ENCODE measurements around the gene SLC22A6. TPM values are rescaled to one million over a fixed set of nuclear protein-coding genes. Genes with fewer than 3 reads are reported as not detected.

The SLC22A6 gene
- total RNA-seq, 1 donor from 2014 or later, result not detected

- DNase-seq (ENCODE audit: low spot score, unreplicated experiment), result no peak
- H3K27ac Mint-ChIP-seq, result no peak overlapping the region
- no peaks in the 10 kb centered on the region for H3K36me3 Mint-ChIP-seq (ENCODE audit: insufficient read depth)
- TF ChIP-seq CTCF (IDR thresholded peaks at IDR 0.05; ENCODE audit: unreplicated experiment), result no peak
- H3K9me3 Mint-ChIP-seq (ENCODE audit: low read depth), result no peaks in the 10 kb centered on the region
- peaks cover 56% of the 10 kb centered on the region for H3K27me3 Mint-ChIP-seq
- peaks cover 35% of the 10 kb centered on the region for H3K4me1 Mint-ChIP-seq (ENCODE audit: low read depth)
- no peak overlapping the region for H3K4me3 Mint-ChIP-seq (ENCODE audit: low read depth)
Measured at GRCh38 chr11:62930157-62930556, 54.6 kb downstream of the SLC22A6 start.

DNA sequence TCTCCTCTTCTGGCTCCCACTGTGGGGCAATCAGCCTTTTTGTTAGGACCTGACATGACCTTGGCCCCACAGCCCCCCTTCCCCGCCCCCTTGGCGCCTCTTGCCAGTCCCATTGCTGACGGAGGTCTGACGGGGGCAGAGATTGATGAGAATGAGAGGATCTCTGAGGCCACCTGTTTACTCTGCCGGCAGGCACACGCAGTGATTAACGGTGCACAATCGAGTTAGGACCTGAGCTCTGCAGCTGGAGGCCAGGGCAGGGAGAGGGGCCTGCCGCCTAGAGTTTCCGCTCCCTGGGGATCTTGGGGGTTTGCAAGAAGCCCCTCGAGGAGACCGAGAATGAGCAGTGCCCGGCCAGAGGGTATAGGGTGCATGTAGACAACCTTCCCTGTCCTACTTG lies 56.8 kb downstream of the SLC22A6 start:
- no peak for DNase-seq (ENCODE audit: low spot score, unreplicated experiment)
- Mint-ChIP-seq H3K9me3 (ENCODE audit: low read depth) (no peaks in the 10 kb centered on the region), H3K36me3 (ENCODE audit: insufficient read depth) (no peaks in the 10 kb centered on the region), H3K27ac (peak overlapping the region; percentile 29), H3K27me3 (peaks cover 72% of the 10 kb centered on the region), H3K4me1 (ENCODE audit: low read depth) (peaks cover 37% of the 10 kb centered on the region), H3K4me3 (ENCODE audit: low read depth) (peak overlapping the region; percentile 14)
- TF ChIP-seq CTCF (IDR thresholded peaks at IDR 0.05; ENCODE audit: unreplicated experiment), result no peak

- Mint-ChIP-seq H3K4me3 (ENCODE audit: low read depth) (no peak overlapping the region), H3K36me3 (ENCODE audit: insufficient read depth) (no peaks in the 10 kb centered on the region), H3K4me1 (ENCODE audit: low read depth) (peaks cover 36% of the 10 kb centered on the region), H3K9me3 (ENCODE audit: low read depth) (no peaks in the 10 kb centered on the region), H3K27ac (no peak overlapping the region), H3K27me3 (peaks cover 79% of the 10 kb centered on the region)
- TF ChIP-seq CTCF (IDR thresholded peaks at IDR 0.05; ENCODE audit: unreplicated experiment), result no peak
- no peak for DNase-seq (ENCODE audit: low spot score, unreplicated experiment)
Measured at GRCh38 chr11:62926680-62927455, 57.9 kb downstream of the SLC22A6 start.

Other genes starting within 250 kb of the SLC22A6 start
- gene ZBTB3, start 230.8 kb downstream of the SLC22A6 start, total RNA-seq, result 13.4 and 17.3 TPM in 2 replicates
- 93.8 and 101 TPM in 2 replicates for gene POLR2G, start 223.4 kb downstream of the SLC22A6 start, total RNA-seq
- gene TAF6L, start 213.6 kb downstream of the SLC22A6 start, total RNA-seq, result 52.3 and 56.3 TPM in 2 replicates
- 38.4 and 40.8 TPM in 2 replicates for gene TMEM179B, start 197.6 kb downstream of the SLC22A6 start, total RNA-seq
- gene TMEM223, start 193.0 kb downstream of the SLC22A6 start, total RNA-seq, result 18.6 and 19.8 TPM in 2 replicates
- gene NXF1, start 179.5 kb downstream of the SLC22A6 start, total RNA-seq, result 120 and 130 TPM in 2 replicates
- 39.3 and 45.3 TPM in 2 replicates for gene STX5, start 152.9 kb downstream of the SLC22A6 start, total RNA-seq
- gene TEX54, start 152.1 kb downstream of the SLC22A6 start, total RNA-seq, result not detected in 2 replicates
- 55.8 and 60.3 TPM in 2 replicates for gene WDR74, start 145.4 kb downstream of the SLC22A6 start, total RNA-seq
- 140 and 180 TPM in 2 replicates for gene SLC3A2, start 104.1 kb downstream of the SLC22A6 start, total RNA-seq
- 0.62 and 0.67 TPM in 2 replicates for gene CHRM1, start 63.6 kb downstream of the SLC22A6 start, total RNA-seq
- 2.4 and 4.1 TPM in 2 replicates for gene SLC22A8, start 30.9 kb upstream of the SLC22A6 start, total RNA-seq
- not detected in 2 replicates for gene SLC22A24, start 159.3 kb upstream of the SLC22A6 start, total RNA-seq